PC-9 (cell line): Measurements from ENCODE around the gene ELFN1. TPM values are rescaled to one million over a fixed set of nuclear protein-coding genes. Genes with fewer than 3 reads are reported as not detected.
"Not testable (repeated sequence)": the region's sequence is repeated elsewhere in the genome, so short reads cannot be mapped to it uniquely, and the experiment has no call there.

Experiments
- BruUV-seq: library from RNA; stranded (reverse); fragments of 400-500 nt; replicated peaks from 2 replicates; lab custom pipeline; 2021; lab: Mats Ljungman, UMichigan
- CTCF ChIA-PET: fragments of 300-600 bp; sonication (Branson Sonifier 250); formaldehyde crosslinking; loops from one replicate; lab custom pipeline; 2022; ENCODE audit warnings: antibody characterized with exemption; lab: Charles Lee
- POLR2A ChIA-PET: fragments of 300-600 bp; sonication (Branson Sonifier 250); formaldehyde crosslinking; loops from one replicate; lab custom pipeline; 2022; ENCODE audit warnings: antibody characterized with exemption; ENCODE audit not compliant: unreplicated experiment; lab: Charles Lee
- DNase-seq, 2 experiments: peaks; one replicate each; pipeline versions ENCODE4 v3.0.0 to v3.0.0-alpha.2; 2015 to 2022; ENCODE audit warnings: mixed read lengths in 1 of 2
- H2AFZ ChIP-seq: fragments of 200-600 bp; sonication (generic); 2 replicates; pipeline ENCODE4 v1.8.1; 2017; ENCODE audit warnings: antibody characterized with exemption
- H3F3A ChIP-seq: fragments of 200-600 bp; sonication (generic); 2 replicates; pipeline ENCODE4 v1.8.1; 2017; ENCODE audit warnings: antibody characterized with exemption, mild to moderate bottlenecking, low read depth; ENCODE audit not compliant: insufficient read depth
- H3K27ac ChIP-seq: fragments of 200-600 bp; sonication (generic); 2 replicates; pipeline ENCODE4 v1.6.1; 2016; ENCODE audit warnings: mixed run types
- H3K27me3 ChIP-seq: fragments of 200-600 bp; sonication (generic); 2 replicates; pipeline ENCODE4 v1.6.1; 2016; ENCODE audit warnings: low read depth, mixed run types; ENCODE audit not compliant: insufficient read depth
- H3K36me3 ChIP-seq: fragments of 200-600 bp; sonication (generic); 2 replicates; pipeline ENCODE4 v1.6.1; 2016; ENCODE audit warnings: low read depth, mixed run types
- H3K4me1 ChIP-seq: fragments of 200-600 bp; sonication (generic); replicated peaks from 2 replicates; pipeline ENCODE4 v1.6.1; 2016; ENCODE audit warnings: mixed run types; ENCODE audit not compliant: insufficient read depth
- H3K4me2 ChIP-seq: fragments of 200-600 bp; sonication (generic); 2 replicates; pipeline ENCODE4 v1.6.1; 2017; ENCODE audit warnings: mixed run types
- H3K4me3 ChIP-seq: fragments of 200-600 bp; sonication (generic); 2 replicates; pipeline ENCODE4 v1.6.1; 2016; ENCODE audit warnings: mixed run types
- H3K79me2 ChIP-seq: fragments of 200-600 bp; sonication (generic); 2 replicates; pipeline ENCODE4 v1.6.1; 2017; ENCODE audit warnings: low read depth, mixed run types
- H3K9me2 ChIP-seq: fragments of 200-600 bp; sonication (generic); 2 replicates; pipeline ENCODE4 v1.8.1; 2017; ENCODE audit warnings: mild to moderate bottlenecking; ENCODE audit not compliant: insufficient read depth
- H3K9me3 ChIP-seq: fragments of 200-600 bp; sonication (generic); 2 replicates; pipeline ENCODE4 v1.8.1; 2016; ENCODE audit warnings: low read depth; ENCODE audit not compliant: insufficient read depth
- H4K20me1 ChIP-seq: fragments of 200-600 bp; sonication (generic); 2 replicates; pipeline ENCODE4 v1.8.1; 2017; ENCODE audit not compliant: insufficient read depth
- CTCF ChIP-seq: fragments of 200-600 bp; sonication (generic); conservative IDR thresholded peaks from 2 replicates; pipeline ENCODE4 v1.6.1; 2017; ENCODE audit warnings: mixed run types, antibody characterized with exemption, mild to moderate bottlenecking, moderate library complexity
- EZH2 ChIP-seq: fragments of 200-600 bp; sonication (generic); IDR thresholded peaks from 2 replicates; pipeline ENCODE4 v1.8.0; 2017; ENCODE audit warnings: antibody characterized with exemption, low read depth
- intact Hi-C: fragments of 100-400 bp; cut with micrococcal nuclease; formaldehyde crosslinking; loops from one replicate; pipeline ENCODE4 v1.10.0; 2022; ENCODE audit not compliant: unreplicated experiment
- total RNA-seq: library from RNA; stranded (reverse); gene quantifications from 2 replicates; pipeline ENCODE4 v1.2.3, GENCODE V29; 2021

The ELFN1 gene
- total RNA-seq, 1 experiment from 2014 or later: 0.09 TPM

GRCh38 chr7:1762238-1762945 is 92.3 kb downstream of the ELFN1 start:
- TF ChIP-seq CTCF (no peak), EZH2 (no peak)

DNA sequence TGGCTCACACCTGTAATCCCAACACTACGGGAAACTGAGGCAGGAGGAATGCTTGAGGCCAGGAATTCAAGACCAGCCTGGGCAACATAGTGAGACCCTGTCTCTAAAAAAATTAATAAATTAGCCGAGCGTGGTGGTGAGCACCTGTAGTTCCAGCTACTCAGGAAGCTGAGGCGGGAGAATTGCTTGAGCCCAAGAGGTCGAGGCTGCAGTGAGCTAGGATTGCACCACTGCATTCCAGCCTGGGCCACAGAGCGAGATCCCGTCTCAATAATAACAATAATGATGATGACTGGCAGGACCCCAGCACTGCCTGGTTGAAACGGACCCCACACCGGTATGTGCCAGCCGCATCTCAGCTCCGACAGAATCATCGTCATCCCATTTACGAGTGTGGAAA is 93.0 kb downstream of the ELFN1 start:
- no peak overlapping the region for H3K4me3 ChIP-seq
- no peaks in the 10 kb centered on the region for H3K4me1 ChIP-seq
- peaks cover 37% of the 10 kb centered on the region for H3K27me3 ChIP-seq
- no peak overlapping the region for H3K27ac ChIP-seq
- no peak overlapping the region for H2AFZ ChIP-seq
- TF ChIP-seq EZH2: no peak
- no peak for TF ChIP-seq CTCF
- H3K36me3 ChIP-seq: no peaks in the 10 kb centered on the region
- H4K20me1 ChIP-seq: no peaks in the 10 kb centered on the region; the same call in 1 of the 2 replicates
- intact Hi-C loops: no loop called here
- H3K79me2 ChIP-seq: no peaks in the 10 kb centered on the region
- ChIA-PET CTCF (no interaction called here), POLR2A (no interaction called here)
- no TSS peak for BruUV-seq
- DNase-seq: no peak
- no peak overlapping the region for H3K4me2 ChIP-seq
- no peaks in the 10 kb centered on the region for H3K9me3 ChIP-seq
- H3F3A ChIP-seq: no peaks in the 10 kb centered on the region
- no peaks in the 10 kb centered on the region for H3K9me2 ChIP-seq

More at GRCh38 chr7:1762238-1762945, 92.3 kb downstream of the ELFN1 start:
- Histone ChIP-seq H3K79me2 (no peaks in the 10 kb centered on the region), H4K20me1 (no peaks in the 10 kb centered on the region), H3K27ac (no peak overlapping the region), H3K9me3 (no peaks in the 10 kb centered on the region), H3K9me2 (no peaks in the 10 kb centered on the region), H3K27me3 (peaks cover 37% of the 10 kb centered on the region), H3K4me3 (no peak overlapping the region), H3K36me3 (no peaks in the 10 kb centered on the region), H3K4me2 (no peak overlapping the region), H3F3A (no peaks in the 10 kb centered on the region), H2AFZ (no peak overlapping the region), H3K4me1 (no peaks in the 10 kb centered on the region)
- ChIA-PET POLR2A (interaction anchor here (0.6 kb wide), 1 partner anchor 289 kb away, joined by 8 read pairs; no protein-coding TSS in a partner anchor), CTCF (no interaction called here)
- intact Hi-C loops: no loop called here
- no peak for DNase-seq
- no TSS peak for BruUV-seq

DNA sequence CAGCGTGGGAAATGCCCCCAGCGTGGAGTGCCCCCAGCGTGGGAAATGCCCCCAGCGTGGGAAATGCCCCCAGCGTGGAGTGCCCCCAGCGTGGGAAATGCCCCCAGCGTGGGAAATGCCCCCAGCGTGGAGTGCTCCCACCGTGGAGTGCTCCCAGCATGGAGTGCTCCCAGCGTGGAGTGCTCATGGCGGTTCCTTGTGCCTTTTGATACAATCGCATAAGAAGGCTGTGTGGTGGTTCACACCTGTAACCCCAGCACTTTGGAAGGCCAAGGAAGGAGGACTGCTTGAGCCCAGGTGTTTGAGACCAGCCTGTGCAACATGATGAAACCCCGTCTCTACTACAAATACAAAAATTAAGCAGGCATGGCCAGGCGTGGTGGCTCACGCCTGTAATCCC is 93.8 kb downstream of the ELFN1 start:
- H3K9me2 ChIP-seq, H3K27ac ChIP-seq, DNase-seq, POLR2A ChIA-PET, H3K79me2 ChIP-seq, H3K4me3 ChIP-seq, H2AFZ ChIP-seq, H3F3A ChIP-seq, CTCF ChIA-PET, H3K4me1 ChIP-seq, H3K9me3 ChIP-seq, H3K4me2 ChIP-seq, H4K20me1 ChIP-seq, BruUV-seq, intact Hi-C loops, H3K36me3 ChIP-seq: not testable (repeated sequence)
- H3K27me3 ChIP-seq: peaks cover 42% of the 10 kb centered on the region

DNA sequence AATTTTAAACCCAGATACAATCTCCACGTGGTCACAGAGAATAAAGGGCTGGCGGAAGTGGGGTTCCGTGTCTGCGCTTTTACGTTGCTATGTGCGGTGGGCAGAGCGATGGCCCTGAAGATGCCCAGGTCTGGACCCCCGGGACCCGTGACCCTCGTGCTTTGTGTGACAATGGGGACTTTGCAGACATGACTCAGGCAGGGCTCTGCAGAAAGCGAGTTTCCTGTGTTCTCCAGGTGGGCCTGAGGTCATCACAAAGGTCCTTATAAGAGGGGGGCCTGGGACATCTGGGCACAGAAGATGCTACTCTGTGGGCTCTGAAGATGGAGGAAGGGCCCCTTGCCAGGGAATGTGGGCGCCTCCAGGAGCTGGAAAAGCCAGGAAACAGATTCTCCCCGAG is 95.3 kb downstream of the ELFN1 start:
- no peaks in the 10 kb centered on the region for H3K4me1 ChIP-seq
- no peak overlapping the region for H3K27ac ChIP-seq
- POLR2A ChIA-PET: no interaction called here
- no peak overlapping the region for H3K4me3 ChIP-seq
- H3K4me2 ChIP-seq: no peak overlapping the region
- no peak overlapping the region; the same call in 1 of the 2 replicates for H2AFZ ChIP-seq
- H3F3A ChIP-seq: no peaks in the 10 kb centered on the region
- DNase-seq: no peak
- CTCF ChIA-PET: no interaction called here
- H3K9me2 ChIP-seq: no peaks in the 10 kb centered on the region
- no peak for TF ChIP-seq CTCF
- no peak for TF ChIP-seq EZH2
- no peaks in the 10 kb centered on the region for H3K9me3 ChIP-seq
- H3K27me3 ChIP-seq: peaks cover 50% of the 10 kb centered on the region
- no peaks in the 10 kb centered on the region for H3K79me2 ChIP-seq
- intact Hi-C loops: no loop called here
- no peaks in the 10 kb centered on the region for H3K36me3 ChIP-seq
- no peaks in the 10 kb centered on the region; the same call in 1 of the 2 replicates for H4K20me1 ChIP-seq
- no TSS peak for BruUV-seq
